IPS-11a (cell line): ENCODE data around the gene GCAT.

Source experiments
- H3K4me3 ChIP-seq: one replicate; pipeline ENCODE4 v1.5.1; 2013; ENCODE audit warnings: low read depth, low read length, control low read depth

The GCAT gene

DNA sequence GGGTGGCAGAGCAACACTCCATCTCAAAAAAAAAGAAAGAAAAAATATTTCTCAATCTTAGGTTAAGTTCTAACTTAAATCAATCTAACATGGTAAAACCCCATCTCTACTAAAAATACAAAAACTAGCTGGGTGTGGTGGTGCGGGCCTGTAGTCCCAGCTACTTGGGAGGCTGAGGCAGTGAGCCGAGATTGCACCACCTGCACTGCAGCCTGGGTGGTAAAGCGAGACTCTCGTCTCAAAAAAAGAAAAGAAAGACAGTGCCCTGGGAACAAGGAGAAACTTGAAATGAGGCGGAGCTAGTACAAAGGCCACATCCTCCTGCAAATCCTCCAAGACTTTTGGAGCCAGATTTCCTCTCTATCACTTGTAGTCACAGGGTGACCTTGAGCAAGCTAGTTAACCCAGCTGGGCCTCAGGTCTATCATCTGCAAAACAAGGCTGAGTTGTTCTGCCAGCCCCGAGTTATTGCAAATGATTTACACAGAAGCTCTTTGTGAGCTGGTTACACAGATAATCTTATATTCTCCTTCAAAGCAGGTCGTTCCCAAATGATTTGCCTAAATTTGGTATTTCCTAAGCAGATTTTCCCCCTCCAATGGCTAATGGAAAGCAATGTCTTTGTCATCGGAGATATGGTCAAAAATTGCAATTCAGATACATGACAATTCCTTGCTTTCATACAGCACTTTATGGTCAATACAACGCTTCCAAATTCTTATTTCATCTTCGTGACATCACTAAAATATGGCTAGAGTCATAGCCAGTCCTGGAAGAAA lies 34.5 kb downstream of the GCAT start:
- no peak overlapping the region for H3K4me3 ChIP-seq

GRCh38 chr22:37843741-37844089 lies 36.0 kb downstream of the GCAT start:
- peak overlapping the region; percentile 74 for H3K4me3 ChIP-seq

DNA sequence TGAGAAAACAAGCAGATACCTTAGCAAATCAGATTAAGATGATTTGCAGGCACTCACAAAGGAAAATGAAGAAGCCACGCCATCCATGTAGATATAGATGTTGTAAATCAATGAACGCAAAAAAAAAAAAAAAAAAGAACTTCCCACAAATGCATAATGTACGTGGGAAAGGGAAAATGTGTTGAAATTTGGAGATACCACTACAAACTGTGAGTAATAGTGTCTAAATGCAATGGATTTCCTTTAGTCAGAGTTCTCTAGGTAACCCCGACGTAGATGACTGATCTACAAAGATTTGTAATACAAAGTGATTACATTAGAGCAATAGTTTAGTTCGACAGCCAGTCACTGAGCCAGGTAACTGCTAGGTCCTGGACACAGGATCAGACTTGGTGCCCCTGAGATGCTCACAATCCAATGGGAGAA lies 37.2 kb downstream of the GCAT start:
- no peak overlapping the region for H3K4me3 ChIP-seq

GRCh38 chr22:37846433-37846832 lies 38.7 kb downstream of the GCAT start:
- no peak overlapping the region for H3K4me3 ChIP-seq

DNA sequence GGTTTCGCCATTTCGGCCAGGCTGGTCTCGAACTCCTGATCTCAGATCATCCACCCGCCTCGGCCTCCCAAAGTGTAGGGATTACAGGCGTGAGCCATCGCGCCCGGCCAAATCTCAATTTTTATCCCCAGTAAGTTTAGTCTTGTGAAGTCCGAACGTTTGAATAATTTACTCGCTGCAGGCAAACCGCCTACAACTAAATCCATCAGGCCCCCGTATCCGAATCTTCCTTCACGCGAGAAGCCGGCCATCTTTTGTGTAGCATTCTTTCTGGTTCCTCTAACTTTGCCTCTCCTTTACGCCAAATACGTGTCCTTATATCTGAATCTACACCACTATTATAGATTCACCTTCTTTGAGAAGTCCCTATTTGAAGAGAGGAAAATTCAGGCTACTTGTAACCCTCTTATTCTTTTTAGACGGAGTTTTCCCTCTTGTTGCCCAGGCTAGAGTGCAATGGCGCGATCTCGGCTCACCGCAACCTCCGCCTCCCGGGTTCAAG lies 40.9 kb downstream of the GCAT start:
- H3K4me3 ChIP-seq: peak overlapping the region; percentile 100

- H3K4me3 ChIP-seq: peak within 1 kb of the TSS; percentile 100
Measured at GRCh38 chr22:37849089-37849751, 41.5 kb downstream of the GCAT start, which contains the start of gene EIF3L. TSS of gene EIF3L (plus strand) at chr22:37849419. CDS start at chr22:37849450, 31 bp downstream.

- H3K4me3 ChIP-seq: no peak overlapping the region
Measured at GRCh38 chr22:37850801-37851200, 43.1 kb downstream of the GCAT start.

GRCh38 chr22:37852418-37852817 lies 44.7 kb downstream of the GCAT start:
- H3K4me3 ChIP-seq: no peak overlapping the region

GRCh38 chr22:37854946-37855345 lies 47.2 kb downstream of the GCAT start:
- no peak overlapping the region for H3K4me3 ChIP-seq

DNA sequence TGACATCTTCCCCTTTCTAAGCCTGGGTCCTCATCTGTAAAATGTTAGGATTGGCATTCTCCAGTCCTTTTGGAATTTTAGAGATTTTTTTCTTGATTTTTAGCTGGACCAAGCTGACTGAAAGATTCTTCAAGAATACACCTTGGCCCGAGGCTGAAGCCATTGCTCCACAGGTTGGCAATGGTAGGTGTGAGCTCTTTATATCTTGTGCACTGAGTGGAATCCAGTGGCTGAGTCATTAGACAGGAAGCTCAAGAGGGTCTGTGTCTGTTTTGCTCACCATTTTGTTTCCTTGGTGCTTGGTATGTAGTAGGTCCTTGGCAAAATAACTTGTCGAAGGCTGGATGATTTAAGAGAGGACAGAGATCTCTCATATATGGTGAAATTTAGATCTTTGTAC lies 47.7 kb downstream of the GCAT start:
- no peak overlapping the region for H3K4me3 ChIP-seq

GRCh38 chr22:37860796-37861421 lies 53.2 kb downstream of the GCAT start:
- no peak overlapping the region for H3K4me3 ChIP-seq

DNA sequence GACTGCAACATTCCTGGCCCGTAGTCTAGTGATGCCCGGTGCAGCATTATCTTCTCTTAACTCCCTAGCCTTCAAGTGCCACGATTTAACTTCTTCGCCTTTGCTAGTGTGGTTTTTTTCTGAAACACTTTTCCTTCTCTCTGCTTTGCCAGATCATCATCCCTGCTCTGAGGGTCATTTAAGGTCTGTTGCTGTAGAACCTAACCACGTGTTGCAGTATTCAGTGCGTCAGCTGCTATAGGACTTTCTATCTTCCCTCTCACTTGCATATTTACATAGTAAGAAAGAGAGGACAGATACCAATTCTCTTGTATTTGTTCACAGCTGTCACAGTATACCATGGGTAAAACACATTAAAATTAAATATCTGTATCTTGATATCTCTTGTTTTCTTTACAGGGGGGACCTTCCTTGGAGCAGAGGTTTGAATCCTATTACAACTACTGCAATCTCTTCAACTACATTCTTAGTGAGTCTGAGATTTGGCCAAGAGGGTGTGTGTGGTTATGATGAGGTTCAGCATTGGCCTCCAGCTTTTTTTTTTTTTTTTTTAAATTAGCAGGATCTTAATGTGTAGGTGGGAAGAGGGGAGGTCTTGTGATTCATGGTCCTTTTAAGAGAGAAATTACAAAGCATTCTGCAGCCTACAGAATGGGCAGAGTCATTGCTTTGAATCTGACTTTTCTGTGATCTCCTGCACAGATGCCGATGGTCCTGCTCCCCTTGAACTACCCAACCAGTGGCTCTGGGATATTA lies 55.0 kb downstream of the GCAT start:
- no peak overlapping the region for H3K4me3 ChIP-seq

GRCh38 chr22:37865510-37865909 lies 57.8 kb downstream of the GCAT start:
- no peak overlapping the region for H3K4me3 ChIP-seq
